Activated T-cell treated with anti-CD3 and anti-CD28 coated beads, Interleukin-2, amount 50 U/mL, for 48 hours (primary cell): ENCODE measurements around the gene MSANTD2.

ENCODE experiments used
- DNase-seq, 2 experiments: peaks; one replicate each; pipeline ENCODE4 v3.0.0-alpha.2; 2020

The MSANTD2 gene

DNA sequence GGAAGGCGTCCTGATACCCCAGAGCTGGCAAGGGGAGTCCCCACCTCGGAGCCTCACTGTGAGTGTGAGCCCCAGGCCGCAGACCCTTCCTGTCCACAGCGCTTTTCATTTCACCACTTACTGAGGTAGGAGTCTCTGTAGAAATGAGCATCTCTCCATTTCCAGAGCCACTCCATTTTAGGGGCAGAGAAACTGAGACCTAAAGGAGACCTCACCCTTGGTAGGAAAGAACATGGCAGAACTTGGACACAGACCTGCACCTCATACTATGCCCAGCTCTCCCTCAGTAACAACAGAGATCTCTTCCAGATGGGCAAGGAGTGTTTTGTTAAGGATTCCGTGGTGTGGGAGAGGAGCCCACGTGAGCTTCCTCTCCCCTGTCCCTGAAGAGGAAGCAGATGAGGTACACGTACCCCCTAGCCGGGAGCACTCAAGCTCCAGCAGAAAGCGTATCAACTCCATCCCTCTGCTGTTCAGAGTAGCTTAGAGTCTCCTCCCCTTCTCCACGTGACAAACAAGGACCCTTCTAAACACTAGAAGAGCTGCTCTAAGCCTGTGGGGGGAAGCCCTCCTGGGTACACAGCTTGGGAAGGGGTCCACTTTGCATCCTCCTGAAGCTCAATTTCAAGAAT, 47.6 kb downstream of the MSANTD2 start:
- DNase-seq, result no peak

GRCh38 chr11:124751741-124752470, 48.3 kb downstream of the MSANTD2 start, which contains the start of gene VSIG2:
TSS of gene VSIG2 (minus strand) at chr11:124752255. CDS start at chr11:124752137, 118 bp downstream.
- no peak for DNase-seq

GRCh38 chr11:124751391-124751740, 48.8 kb downstream of the MSANTD2 start:
- DNase-seq, result no peak

- no peak for DNase-seq
Measured at GRCh38 chr11:124749912-124750311, 50.3 kb downstream of the MSANTD2 start.

GRCh38 chr11:124748481-124749343, 51.5 kb downstream of the MSANTD2 start:
- no peak for DNase-seq

GRCh38 chr11:124748100-124748418, 52.1 kb downstream of the MSANTD2 start:
- DNase-seq, result no peak

- no peak for DNase-seq
Measured at GRCh38 chr11:124747406-124748099, 52.7 kb downstream of the MSANTD2 start.

DNA sequence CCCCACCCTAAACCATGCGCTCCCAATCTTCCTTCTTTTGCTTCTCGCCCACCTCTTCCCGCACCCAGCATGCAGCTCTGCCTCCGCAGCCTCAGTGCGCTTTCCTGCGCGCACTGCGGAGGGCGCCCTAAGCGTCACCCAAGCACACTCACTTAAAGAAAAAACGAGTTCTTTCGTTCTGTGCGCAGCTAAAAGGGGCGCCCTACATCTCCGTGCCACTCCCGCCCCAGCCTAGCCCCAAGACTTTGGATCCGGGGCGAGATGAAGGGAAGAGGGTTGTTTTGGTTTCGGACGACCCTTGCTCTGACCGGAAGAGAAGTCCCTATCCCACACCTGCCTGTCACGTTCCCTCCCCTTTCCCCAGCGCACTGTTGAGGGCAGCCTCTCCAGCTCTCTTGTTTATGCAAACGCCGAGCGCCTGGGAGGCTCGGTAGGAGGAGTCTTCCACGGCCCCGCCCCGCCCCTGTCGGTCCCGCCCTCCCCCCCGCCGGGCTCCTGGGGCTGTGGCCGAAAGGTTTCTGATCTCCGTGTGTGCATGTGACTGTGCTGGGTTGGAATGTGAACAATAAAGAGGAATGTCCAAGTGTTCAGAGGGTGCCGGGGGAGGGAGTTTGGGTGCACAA, 53.5 kb downstream of the MSANTD2 start:
- peak; percentile 82 to 86 for DNase-seq

GRCh38 chr11:124745835-124746620, 54.2 kb downstream of the MSANTD2 start:
- peak; percentile 59 to 67 for DNase-seq

DNA sequence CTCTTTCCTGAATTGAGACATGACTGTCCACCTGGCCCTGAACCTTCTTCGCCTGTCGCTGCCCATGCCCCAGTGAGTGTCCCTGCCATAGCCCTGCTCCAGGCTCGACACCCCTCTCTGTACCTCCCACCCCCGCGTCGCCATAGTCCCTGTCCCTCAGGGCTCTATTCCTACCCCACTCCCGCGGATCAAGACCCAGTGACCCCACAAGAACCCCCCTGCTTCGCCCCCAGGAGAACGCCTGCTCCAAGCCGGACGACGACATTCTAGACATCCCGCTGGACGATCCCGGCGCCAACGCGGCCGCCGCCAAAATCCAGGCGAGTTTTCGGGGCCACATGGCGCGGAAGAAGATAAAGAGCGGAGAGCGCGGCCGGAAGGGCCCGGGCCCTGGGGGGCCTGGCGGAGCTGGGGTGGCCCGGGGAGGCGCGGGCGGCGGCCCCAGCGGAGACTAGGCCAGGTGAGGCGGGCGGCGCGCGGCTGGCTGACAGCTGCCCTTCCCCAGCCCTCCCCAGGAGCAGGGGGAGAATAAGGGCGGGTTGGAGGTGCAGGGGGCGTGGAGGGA, 54.9 kb downstream of the MSANTD2 start:
- DNase-seq, result no peak

GRCh38 chr11:124743050-124743449, 57.2 kb downstream of the MSANTD2 start:
- no peak for DNase-seq

DNA sequence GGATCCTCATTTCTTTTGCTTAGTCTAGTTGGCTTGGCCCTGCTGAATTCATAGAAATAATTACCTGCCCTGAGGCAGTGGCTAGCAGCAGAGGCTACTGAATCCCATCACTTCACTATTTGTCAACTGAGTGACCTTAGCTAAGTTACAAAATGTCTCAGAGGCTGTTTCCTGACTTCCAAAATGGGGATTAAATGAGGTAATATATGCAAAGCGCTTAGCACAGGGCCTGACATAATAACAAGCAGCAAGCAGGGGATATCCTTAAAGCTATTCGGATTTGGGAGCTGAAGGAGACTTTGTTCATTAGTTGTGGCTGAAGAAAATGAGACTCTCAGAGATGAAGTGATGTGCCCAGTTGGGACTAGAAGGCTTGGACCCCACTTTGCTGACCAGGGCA, 57.7 kb downstream of the MSANTD2 start:
- DNase-seq, result no peak

DNA sequence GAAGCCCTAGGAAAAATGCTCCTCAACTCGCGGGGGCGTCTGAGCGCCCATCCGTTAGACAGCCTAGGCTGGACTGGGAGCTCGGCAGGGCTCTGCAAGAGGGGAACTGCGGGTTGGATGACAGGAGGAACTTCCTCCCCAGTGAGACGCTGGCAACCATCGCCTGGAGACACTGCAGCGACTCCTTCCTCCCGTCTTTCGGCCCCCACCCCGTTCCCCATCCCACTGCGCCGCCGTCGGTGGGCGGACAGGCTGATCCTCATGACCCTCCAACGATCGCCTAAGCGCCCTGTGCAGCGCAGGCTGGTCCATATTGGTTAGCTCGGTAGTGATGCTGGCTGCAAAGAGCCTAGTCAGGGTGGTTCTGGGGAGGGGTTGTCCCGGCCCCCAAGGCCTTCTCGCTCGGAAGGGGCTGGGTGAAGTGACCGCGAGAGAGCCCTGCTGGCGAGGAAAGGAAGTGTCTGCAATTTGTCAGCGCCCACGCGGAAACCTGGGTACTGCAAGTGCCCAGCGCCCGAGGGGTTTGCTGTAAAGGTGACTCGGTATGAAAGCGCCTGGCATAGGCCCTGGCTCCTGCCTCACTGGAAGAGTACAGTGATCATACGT, 59.8 kb downstream of the MSANTD2 start:
- peak; percentile 74 to 81 for DNase-seq

DNA sequence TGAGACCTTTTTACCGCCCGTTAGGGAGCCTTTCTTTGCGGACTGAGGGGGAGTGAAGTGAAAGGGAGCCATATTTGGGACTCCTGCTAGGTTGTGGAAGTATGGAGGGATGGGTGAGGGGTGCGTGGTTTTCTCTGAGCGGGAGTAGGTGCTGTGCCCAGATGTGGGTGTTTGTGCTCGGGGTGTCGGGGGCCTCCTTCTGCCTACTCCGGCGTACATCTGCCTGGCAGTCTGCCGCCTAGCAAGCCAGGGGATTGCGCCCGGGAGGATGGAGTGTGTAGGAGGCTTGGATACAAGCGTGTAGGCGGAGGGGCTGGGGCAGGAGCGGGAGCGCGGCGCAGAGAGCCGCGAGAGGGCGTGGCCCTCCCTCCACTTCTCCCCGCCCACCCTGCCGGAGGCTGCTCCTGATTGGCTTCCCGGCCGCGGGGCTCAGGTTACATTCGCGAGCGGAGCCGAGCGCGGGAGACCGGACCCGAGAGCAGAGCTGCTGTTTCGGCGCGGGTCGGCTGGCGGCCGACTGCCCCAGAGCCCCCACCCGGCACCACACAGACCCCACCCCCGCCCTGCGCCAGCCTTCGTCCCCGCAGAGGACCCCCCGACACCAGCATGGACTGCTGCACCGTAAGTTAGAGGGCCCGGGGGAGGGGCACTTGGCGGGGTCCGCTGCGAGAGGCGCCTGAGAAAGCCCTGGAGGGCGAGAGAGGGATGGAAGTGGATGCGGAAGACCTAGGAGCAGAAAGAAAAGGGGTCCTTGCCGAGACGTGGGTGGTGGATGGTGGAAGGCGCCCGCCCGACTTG, 60.5 kb downstream of the MSANTD2 start, which contains the start of gene NRGN:
NRGN (plus strand) TSS at position 464 of the 798 bp plus-strand sequence; CDS start at position 607, 143 bp downstream.
- peak; percentile 91 for DNase-seq

DNA sequence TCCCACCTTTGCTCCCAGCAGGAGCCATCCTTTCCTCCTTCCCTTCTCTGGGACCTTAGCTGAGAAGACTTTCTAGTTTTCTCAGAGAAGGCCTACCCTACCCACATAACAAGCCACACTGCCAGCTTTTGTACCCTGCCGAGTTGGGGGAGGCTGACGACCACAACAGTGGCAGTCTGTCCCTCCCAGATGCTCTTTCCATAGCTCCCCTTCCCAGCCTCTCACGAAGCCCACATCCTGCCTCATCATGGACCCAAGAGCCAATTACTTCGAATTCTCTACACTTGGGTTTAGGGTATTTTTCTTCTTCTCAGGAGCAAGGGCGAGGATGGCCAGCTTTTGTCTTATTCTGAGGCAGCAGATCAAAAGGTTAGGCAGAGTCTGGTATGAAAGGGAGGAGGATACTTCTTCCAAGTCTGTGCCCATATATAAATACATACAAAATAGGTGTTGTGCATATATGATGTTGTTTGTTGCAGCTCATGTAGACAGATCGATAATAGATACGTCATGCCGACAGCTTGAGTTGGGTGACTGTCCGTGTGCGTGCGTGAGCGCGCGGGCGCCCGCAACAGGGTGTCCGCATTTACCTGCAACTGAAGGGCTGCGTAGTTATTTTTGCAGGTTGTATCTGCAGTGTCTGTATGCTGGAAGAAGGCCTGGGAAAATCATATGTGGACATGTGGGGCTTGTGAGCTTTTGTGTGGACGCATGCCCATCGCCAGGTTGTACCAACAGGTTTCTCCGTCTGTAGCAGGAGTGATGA, 61.3 kb downstream of the MSANTD2 start:
- DNase-seq, result no peak

- DNase-seq, result no peak
Measured at GRCh38 chr11:124737638-124738305, 62.4 kb downstream of the MSANTD2 start.

DNA sequence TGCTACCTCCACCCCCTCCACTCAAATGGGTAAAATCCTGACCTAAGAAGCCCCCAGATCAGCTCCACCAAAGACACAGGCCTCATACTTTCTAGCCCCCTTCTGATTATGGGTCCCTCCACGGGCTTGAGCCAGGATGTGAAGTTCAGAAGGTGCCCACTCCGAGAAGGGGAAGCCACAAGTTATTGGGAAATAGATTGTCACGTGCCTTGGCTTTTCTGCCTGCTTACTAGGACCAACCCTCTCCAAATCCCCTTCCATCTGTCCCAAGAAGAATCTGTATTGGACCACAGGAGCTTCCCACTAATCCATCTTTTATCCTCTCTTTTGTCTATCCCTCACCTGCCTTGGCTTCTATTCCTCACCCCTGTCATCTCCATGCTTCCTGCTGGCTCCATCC, 63.5 kb downstream of the MSANTD2 start:
- DNase-seq, result no peak

- DNase-seq, result no peak
Measured at GRCh38 chr11:124732230-124732629, 68.0 kb downstream of the MSANTD2 start.

DNA sequence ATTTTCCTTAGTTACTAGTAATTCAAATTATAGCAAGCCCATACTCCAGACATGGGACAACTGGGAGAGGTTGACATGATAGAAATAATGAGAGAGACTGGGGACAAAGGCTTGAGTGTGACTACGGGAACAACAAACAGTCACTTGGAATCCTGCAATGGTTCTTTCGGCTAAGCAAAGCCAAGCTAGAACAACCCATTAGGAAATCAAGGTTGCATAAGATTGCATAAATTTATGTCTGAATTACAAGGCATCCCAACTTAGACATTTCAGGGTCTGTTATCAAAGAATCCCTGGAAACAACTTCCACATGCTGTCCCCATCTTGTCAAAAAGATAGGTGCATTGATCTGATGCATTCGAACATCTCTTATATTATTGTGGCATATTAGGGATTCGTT, 70.6 kb downstream of the MSANTD2 start:
- DNase-seq, result no peak
